Stomach (tissue), 4 donors: ENCODE measurements around the gene MCCD1.

Experiments
- CTCF ChIP-seq, 7 experiments: fragments of 450-650 bp in 4 of 7; fragments of 200-600 bp in 3 of 7; sonication (generic) in 3 of 7; IDR thresholded peaks; one replicate each; pipeline ENCODE4 v1.5.1; 2016 to 2019; ENCODE audit warnings: antibody characterized with exemption in 7 of 7, control low read depth in 2 of 7, mild to moderate bottlenecking in 1 of 7
- EP300 ChIP-seq: sonication (generic); formaldehyde crosslinking; IDR thresholded peaks from one replicate; pipeline ENCODE4 v1.6.1; 2017; ENCODE audit warnings: antibody characterized with exemption
- POLR2AphosphoS5 ChIP-seq, 3 donors: sonication (generic); formaldehyde crosslinking; IDR thresholded peaks; one replicate each; pipeline ENCODE4 v1.6.1; 2016; ENCODE audit warnings: antibody characterized with exemption in 3 of 3

DNA sequence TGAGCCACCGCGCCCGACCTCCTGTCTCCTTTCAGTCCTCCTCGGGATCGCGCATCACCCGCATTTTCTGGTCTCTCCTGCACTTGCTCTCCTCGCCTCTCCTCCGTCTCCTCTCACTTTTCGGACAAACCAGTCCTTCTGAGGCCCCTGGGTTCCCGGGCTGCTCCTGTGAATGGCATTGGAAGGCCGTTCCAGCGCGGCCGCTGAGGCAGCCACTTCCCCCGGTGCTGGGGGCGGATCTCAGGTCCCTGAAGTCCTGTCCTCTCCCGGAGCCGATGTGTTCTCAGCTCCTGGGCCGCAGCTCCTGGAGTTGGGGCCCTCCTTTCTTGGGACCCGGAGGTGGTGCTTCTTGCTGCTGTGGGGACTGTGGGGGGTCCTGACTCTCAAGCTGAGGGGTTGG lies 30.0 kb upstream of the MCCD1 start:
- TF ChIP-seq CTCF (IDR thresholded peaks at IDR 0.05): no peak
- TF ChIP-seq POLR2AphosphoS5 (IDR thresholded peaks at IDR 0.05): no peak
- no peak for TF ChIP-seq EP300
